Measurements from ENCODE around the gene RPUSD1. TPM values are rescaled to one million over a fixed set of nuclear protein-coding genes. Genes with fewer than 3 reads are reported as not detected.

Gene RPUSD1
- total RNA-seq, 1 experiment from 2014 or later: 41.1 TPM

- intact Hi-C loops (cut with micrococcal nuclease; ENCODE audit: unreplicated experiment): no loop called here
- no TSS peak for BruUV-seq (replicated peaks)
- POLR2A ChIA-PET (ENCODE audit: low non-redundant PET): no interaction called here
Observed at GRCh38 chr16:734981-735881, 53.0 kb downstream of the RPUSD1 start.

More at GRCh38 chr16:734981-735881, 53.0 kb downstream of the RPUSD1 start:
- TF ChIP-seq EZH2 (IDR thresholded peaks at IDR 0.05; ENCODE audit: borderline replicate concordance, low read depth, low read length, poor library complexity, severe bottlenecking) (no peak), CTCF (conservative IDR thresholded peaks at IDR 0.05; ENCODE audit: low read depth, low read length) (no peak)
- no peaks in the 10 kb centered on the region for H3K27me3 ChIP-seq (replicated peaks; ENCODE audit: insufficient read depth, low read depth, low read length, poor library complexity)
- no peaks in the 10 kb centered on the region for H3K9me3 ChIP-seq (ENCODE audit: low read depth, low read length, poor library complexity, severe bottlenecking)
- H3K4me1 ChIP-seq (ENCODE audit: insufficient read depth, low read length, poor library complexity, severe bottlenecking): peaks cover 5% of the 10 kb centered on the region
- CTCF ChIA-PET: no interaction called here
- peaks cover 18% of the 10 kb centered on the region for H3K36me3 ChIP-seq (ENCODE audit: insufficient read depth, low read length, poor library complexity, severe bottlenecking)
- H3K4me3 ChIP-seq (ENCODE audit: low read depth, low read length, poor library complexity, severe bottlenecking): no peak overlapping the region
- no peak for DNase-seq (ENCODE audit: low spot score)
- no peak overlapping the region for H3K27ac ChIP-seq (ENCODE audit: low read depth, low read length, poor library complexity, severe bottlenecking)

Small RNA genes lying within 50 kb of the gene (microRNA-seq; reads per million reads assigned to microRNA genes)
- not detected for gene MIR662

Other genes with a start within 250 kb of the RPUSD1 start
- gene PRR35, start 228.0 kb downstream of the RPUSD1 start, total RNA-seq (2021): 0.13 TPM in 1 of 2 replicates, not detected in the other
- gene NHLRC4, start 221.4 kb downstream of the RPUSD1 start, total RNA-seq (2021): 0.21 and 0.52 TPM in 2 replicates
- gene PIGQ, start 218.4 kb downstream of the RPUSD1 start, total RNA-seq (2021): 59.4 and 65.7 TPM in 2 replicates
- gene RAB40C, start 198.3 kb downstream of the RPUSD1 start, total RNA-seq (2021): 19.9 and 20.6 TPM in 2 replicates
- gene WFIKKN1, start 157.4 kb downstream of the RPUSD1 start, total RNA-seq (2021): 1.7 and 1.8 TPM in 2 replicates
- gene METTL26, start 152.1 kb downstream of the RPUSD1 start, total RNA-seq (2021): 136 and 138 TPM in 2 replicates
- gene MCRIP2, start 146.6 kb downstream of the RPUSD1 start, total RNA-seq (2021): 22.4 and 27.1 TPM in 2 replicates
- 143 and 147 TPM in 2 replicates for gene WDR90, start 139.0 kb downstream of the RPUSD1 start, total RNA-seq (2021)
- 184 and 193 TPM in 2 replicates for gene RHOT2, start 120.2 kb downstream of the RPUSD1 start, total RNA-seq (2021)
- gene RHBDL1, start 112.7 kb downstream of the RPUSD1 start, total RNA-seq (2021): 1.5 and 2.3 TPM in 2 replicates
- 88.2 and 95.2 TPM in 2 replicates for gene STUB1, start 108.0 kb downstream of the RPUSD1 start, total RNA-seq (2021)
- gene JMJD8, start 104.0 kb downstream of the RPUSD1 start, total RNA-seq (2021): 78.1 and 87.1 TPM in 2 replicates
- 17.7 and 18.2 TPM in 2 replicates for gene WDR24, start 98.0 kb downstream of the RPUSD1 start, total RNA-seq (2021)
- 1.1 and 2.7 TPM in 2 replicates for gene FBXL16, start 82.6 kb downstream of the RPUSD1 start, total RNA-seq (2021)
- gene METRN, start 73.3 kb downstream of the RPUSD1 start, total RNA-seq (2021): 0.86 and 1.8 TPM in 2 replicates
- gene ANTKMT, start 67.2 kb downstream of the RPUSD1 start, total RNA-seq (2021): 21.2 and 26.0 TPM in 2 replicates
- 0.28 and 1.4 TPM in 2 replicates for gene CCDC78, start 61.9 kb downstream of the RPUSD1 start, total RNA-seq (2021)
- gene HAGHL, start 61.3 kb downstream of the RPUSD1 start, total RNA-seq (2021): 2.5 and 3.5 TPM in 2 replicates
- 48.4 and 50.0 TPM in 2 replicates for gene CIAO3, start 47.4 kb downstream of the RPUSD1 start, total RNA-seq (2021)
- gene MSLN, start 27.6 kb downstream of the RPUSD1 start, total RNA-seq (2021): not detected in 2 replicates
- 124 and 125 TPM in 2 replicates for gene CHTF18, start 239 bp upstream of the RPUSD1 start, total RNA-seq (2021)
- not detected in 2 replicates for gene GNG13, start 12.4 kb upstream of the RPUSD1 start, total RNA-seq (2021)
- 21.0 and 26.3 TPM in 2 replicates for gene LMF1, start 182.6 kb upstream of the RPUSD1 start, total RNA-seq (2021)
- gene SOX8, start 193.4 kb upstream of the RPUSD1 start, total RNA-seq (2021): 1.4 and 2.0 TPM in 2 replicates

Data from A673 (cell line).